ENCODE data around the gene EXT2.

EXT2 gene

GRCh38 chr11:44094260-44094868 lies 1.1 kb upstream of the EXT2 start:
- in situ Hi-C loops (cut with HindIII; ENCODE audit: low sequenced_read_pairs): no loop called here
- no peak overlapping the region for H3K4me3 ChIP-seq (ENCODE audit: low read depth, low read length)
- TF ChIP-seq CTCF (IDR thresholded peaks at IDR 0.05; ENCODE audit: low read depth, low read length): peak; percentile 78
- DNase-seq (ENCODE audit: low read depth, low spot score): peak; percentile 73

GRCh38 chr11:44096360-44097185 lies 1.1 kb downstream of the EXT2 start:
- DNase-seq (ENCODE audit: low read depth, low spot score): peak; percentile 9
- in situ Hi-C loops (cut with HindIII; ENCODE audit: low sequenced_read_pairs): no loop called here
- peak overlapping the region; percentile 81 for H3K4me3 ChIP-seq (ENCODE audit: low read depth, low read length)
- TF ChIP-seq CTCF (IDR thresholded peaks at IDR 0.05; ENCODE audit: low read depth, low read length): no peak

GRCh38 chr11:44097821-44098220 lies 2.3 kb downstream of the EXT2 start:
- no peak for TF ChIP-seq CTCF (IDR thresholded peaks at IDR 0.05; ENCODE audit: low read depth, low read length)
- no peak for DNase-seq (ENCODE audit: low read depth, low spot score)
- in situ Hi-C loops (cut with HindIII; ENCODE audit: low sequenced_read_pairs): no loop called here
- no peak overlapping the region for H3K4me3 ChIP-seq (ENCODE audit: low read depth, low read length)

GRCh38 chr11:44101098-44101497 lies 5.6 kb downstream of the EXT2 start:
- in situ Hi-C loops (cut with HindIII; ENCODE audit: low sequenced_read_pairs): loop anchor here (25.0 kb wide), 1 partner anchor 436 kb away; no protein-coding TSS in a partner anchor
- TF ChIP-seq CTCF (IDR thresholded peaks at IDR 0.05; ENCODE audit: low read depth, low read length): no peak
- DNase-seq (ENCODE audit: low read depth, low spot score): no peak
- no peak overlapping the region for H3K4me3 ChIP-seq (ENCODE audit: low read depth, low read length)

GRCh38 chr11:44104481-44105294 lies 9.2 kb downstream of the EXT2 start:
- in situ Hi-C loops (cut with HindIII; ENCODE audit: low sequenced_read_pairs): loop anchor here (25.0 kb wide), 1 partner anchor 433 kb away; no protein-coding TSS in a partner anchor
- TF ChIP-seq CTCF (IDR thresholded peaks at IDR 0.05; ENCODE audit: low read depth, low read length): peak; percentile 1

GRCh38 chr11:44108260-44108659 lies 12.8 kb downstream of the EXT2 start:
- in situ Hi-C loops (cut with HindIII; ENCODE audit: low sequenced_read_pairs): loop anchor here (25.0 kb wide), 1 partner anchor 429 kb away; no protein-coding TSS in a partner anchor
- TF ChIP-seq CTCF (IDR thresholded peaks at IDR 0.05; ENCODE audit: low read depth, low read length): no peak
- H3K4me3 ChIP-seq (ENCODE audit: low read depth, low read length): no peak overlapping the region
- DNase-seq (ENCODE audit: low read depth, low spot score): no peak

More at GRCh38 chr11:44104481-44105294, 9.2 kb downstream of the EXT2 start:
- DNase-seq (ENCODE audit: low read depth, low spot score): no peak
- no peak overlapping the region for H3K4me3 ChIP-seq (ENCODE audit: low read depth, low read length)

Data from astrocyte of the spinal cord (primary cell).